NCI-H226 (cell line): ENCODE data around the gene ZBTB47.

Experiments used
- DNase-seq: peaks from one replicate; pipeline ENCODE4 v3.0.0-alpha.2; 2015

The ZBTB47 gene

GRCh38 chr3:42653560-42654330 is at the start of gene ZBTB47:
ZBTB47 (plus strand) TSS chr3:42653697; CDS start chr3:42658356, 4,659 bp downstream.
- peak; percentile 51 for DNase-seq

GRCh38 chr3:42605546-42606173 is 47.8 kb upstream of the ZBTB47 start:
- no peak for DNase-seq

DNA sequence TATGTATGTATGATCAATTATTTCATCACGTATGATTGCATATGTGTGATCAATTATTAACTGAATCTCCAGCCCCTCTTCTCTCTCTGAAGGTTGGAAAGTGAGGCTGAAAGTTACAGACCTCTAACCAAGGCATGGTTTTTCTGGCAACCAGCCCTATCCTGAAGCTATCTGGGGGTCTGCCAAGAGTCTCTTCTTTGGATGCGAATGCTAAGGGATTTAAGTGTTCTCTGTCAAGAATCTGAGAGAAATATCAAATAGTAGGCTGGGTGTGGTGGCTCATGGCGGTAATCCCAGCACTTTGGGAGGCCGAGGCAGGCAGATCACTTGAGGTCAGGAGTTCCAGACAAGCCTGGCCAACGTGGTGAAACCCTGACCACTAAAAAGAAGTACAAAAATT is 44.9 kb upstream of the ZBTB47 start:
- peak; percentile 31 for DNase-seq

DNA sequence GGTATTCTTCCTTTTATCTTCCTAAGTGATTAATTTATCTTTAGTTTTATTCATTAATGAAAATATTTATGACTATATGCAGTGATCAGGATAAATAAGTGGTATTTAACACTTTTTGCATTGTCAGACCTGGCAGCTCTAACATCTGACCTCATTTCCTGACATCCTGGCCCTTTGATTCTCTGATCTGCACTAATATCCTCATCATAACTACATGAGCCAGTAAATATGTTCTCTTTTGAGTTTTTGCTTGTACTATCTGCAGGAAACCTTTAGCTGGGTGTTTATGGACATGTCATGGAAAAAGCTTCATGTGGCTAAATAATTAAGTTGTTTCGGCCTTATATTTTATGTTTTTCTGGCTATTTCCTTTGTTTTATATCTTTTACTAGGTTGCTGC is 42.5 kb upstream of the ZBTB47 start:
- no peak for DNase-seq

GRCh38 chr3:42612217-42612616 is 41.3 kb upstream of the ZBTB47 start:
- no peak for DNase-seq

DNA sequence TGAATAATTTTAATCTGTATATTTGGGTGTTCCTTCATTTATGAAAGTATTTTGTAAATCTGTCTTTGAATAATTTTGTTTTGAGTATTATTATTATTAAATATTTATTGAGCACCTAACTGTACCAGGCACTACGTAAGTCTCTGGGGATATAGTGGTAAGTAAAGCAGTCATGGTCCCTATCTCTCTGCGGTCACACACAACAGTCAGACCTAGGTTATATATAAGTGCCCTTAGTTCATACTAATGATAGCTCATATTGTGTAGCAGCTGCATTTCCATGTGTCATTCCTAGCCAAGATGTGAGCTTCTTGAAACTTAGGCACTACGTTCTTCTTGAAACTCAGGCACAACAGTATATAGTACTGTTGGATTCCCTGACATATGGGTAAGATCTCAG is 40.6 kb upstream of the ZBTB47 start:
- no peak for DNase-seq

DNA sequence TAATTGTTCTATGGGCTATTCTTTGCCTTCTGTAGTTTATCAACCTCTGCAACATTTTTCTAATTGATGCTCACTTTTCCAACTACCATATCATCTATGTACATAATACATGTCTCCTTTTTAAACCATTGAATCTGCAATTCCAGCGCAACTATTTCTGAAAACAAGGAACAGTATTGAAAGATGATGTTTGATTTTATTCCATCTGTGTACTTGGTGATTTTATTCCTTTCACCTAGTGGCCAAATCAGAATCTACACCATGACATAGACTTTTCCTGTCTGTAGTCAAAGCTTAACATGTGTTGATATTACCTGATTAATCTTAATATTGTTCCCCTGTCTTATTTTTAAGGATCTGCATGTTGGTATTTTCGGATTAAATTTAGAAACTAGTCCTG is 40.0 kb upstream of the ZBTB47 start:
- no peak for DNase-seq

GRCh38 chr3:42631620-42632019 is 21.9 kb upstream of the ZBTB47 start:
- no peak for DNase-seq

DNA sequence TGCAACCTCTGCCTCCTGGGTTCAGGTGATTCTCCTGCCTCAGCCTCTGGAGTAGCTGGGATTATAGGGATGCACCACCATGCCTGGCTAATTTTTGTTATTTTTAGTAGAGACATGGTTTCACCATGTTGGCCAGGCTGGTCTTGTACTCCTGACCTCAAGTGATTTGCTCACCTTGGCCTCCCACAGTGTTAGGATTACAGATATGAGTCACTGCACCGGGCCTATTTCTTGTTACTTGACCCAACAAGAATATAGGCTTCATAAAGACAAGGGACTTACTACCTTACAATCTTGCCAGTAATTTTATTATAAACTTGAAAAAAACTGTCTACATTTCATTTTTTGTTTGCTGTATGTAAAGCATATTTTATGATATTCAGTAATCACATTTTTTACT is 21.4 kb upstream of the ZBTB47 start:
- DNase-seq = peak; percentile 39

DNA sequence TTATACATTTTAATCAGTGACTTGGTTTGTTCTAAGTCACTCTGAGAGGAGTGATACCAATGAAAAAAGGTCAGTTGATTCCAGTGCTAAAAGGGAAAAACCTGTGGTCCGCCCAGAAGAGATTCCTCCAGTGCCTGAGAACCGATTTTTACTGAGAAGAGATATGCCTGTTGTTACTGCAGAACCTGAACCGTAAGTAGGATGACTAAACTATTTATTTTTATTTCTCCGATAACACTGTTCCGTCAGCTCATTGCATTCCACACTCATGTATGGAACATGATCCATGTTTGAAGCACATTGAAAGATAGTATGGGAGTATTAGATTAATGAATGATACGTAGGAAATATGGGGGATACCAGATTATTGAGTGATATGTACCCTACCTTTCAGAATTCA is 20.0 kb upstream of the ZBTB47 start:
- no peak for DNase-seq

DNA sequence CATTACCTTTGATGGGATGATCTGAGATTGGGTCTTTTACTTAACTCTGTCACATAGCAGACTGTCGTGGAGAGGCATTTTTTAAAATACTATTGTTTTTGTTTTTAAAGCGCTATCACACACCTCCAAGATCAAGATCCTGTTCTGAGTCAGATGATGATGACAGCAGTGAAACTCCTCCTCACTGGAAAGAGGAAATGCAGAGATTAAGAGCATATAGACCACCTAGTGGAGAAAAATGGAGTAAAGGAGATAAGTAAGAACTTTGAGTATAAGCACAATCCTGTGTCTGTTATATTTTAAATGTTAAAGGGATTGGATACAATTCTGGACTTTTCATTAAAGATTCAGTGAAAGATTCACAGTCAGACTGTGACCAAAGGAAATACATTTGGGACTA is 18.4 kb upstream of the ZBTB47 start:
- peak; percentile 57 for DNase-seq

GRCh38 chr3:42637001-42637400 is 16.5 kb upstream of the ZBTB47 start:
- no peak for DNase-seq

DNA sequence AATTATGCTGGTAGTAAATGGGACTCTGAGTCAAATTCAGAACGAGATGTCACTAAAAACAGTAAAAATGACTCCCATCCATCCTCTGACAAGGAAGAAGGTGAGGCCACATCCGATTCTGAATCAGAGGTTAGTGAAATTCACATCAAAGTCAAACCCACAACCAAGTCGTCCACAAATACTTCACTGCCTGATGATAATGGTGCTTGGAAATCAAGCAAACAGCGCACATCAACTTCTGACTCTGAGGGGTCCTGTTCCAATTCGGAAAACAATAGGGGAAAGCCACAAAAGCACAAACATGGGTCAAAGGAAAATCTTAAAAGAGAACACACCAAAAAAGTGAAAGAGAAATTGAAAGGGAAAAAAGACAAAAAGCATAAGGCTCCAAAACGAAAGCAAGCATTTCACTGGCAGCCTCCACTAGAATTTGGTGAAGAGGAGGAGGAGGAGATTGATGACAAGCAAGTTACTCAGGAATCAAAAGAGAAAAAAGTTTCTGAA is 15.1 kb upstream of the ZBTB47 start:
- DNase-seq = no peak

DNA sequence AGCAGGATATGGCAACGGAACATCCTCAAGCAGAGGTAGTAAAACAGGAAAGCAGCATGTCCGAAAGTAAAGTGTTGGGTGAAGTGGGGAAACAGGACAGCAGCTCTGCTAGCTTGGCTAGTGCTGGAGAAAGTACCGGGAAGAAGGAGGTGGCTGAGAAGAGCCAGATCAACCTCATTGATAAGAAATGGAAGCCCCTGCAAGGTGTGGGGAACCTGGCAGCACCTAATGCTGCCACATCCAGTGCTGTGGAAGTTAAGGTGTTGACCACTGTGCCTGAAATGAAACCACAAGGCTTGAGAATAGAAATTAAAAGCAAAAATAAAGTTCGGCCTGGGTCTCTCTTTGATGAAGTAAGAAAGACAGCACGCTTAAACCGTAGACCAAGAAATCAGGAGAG is 14.3 kb upstream of the ZBTB47 start:
- no peak for DNase-seq

DNA sequence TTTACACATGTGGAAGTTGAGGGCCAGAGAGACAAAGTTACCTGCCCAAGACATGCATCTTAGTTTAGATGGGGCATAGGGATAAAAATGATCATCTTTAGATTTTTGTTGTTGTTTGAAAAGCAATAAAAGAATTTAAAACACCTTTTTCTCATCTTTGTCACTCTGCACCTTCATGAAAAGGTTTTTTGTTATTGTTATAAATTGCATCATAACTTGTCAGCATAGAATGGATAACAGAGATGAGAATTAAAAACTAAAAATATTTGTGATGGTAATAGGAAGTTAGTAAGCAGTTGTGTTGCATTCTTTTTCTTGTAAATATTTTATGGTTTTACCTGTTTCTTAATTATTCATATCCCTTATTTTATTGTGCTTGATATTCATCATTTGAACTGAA is 13.4 kb upstream of the ZBTB47 start:
- no peak for DNase-seq

DNA sequence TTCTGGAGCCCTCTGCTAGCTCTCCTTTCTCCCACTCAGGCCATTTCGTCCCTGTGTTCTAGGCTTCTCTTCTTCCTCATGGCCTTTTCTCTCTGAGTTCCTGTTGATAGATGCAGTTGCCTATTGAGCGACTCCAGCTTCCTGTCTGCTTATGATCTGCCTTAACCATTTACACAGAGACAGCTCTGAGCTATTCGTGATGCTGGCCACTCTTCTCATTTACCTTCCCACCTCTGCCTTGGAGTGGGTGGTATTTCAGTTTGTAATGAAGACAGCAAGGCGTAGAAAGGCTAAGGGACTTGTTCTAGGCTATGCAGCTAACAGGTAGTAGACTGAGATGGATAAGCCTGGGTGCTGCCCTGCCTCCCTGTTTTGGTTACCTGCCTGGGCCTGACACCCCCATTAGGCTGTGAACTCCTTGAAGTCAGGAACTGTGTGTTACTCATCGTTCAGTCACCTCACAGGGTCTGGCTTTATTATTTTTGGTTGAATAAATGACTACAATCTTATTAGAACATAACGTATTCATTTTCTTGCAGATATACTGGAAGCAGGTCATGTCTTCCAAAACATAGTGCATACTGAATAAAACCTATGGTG is 12.6 kb upstream of the ZBTB47 start:
- no peak for DNase-seq

- DNase-seq = no peak
Measured at GRCh38 chr3:42647821-42648459, 5.6 kb upstream of the ZBTB47 start.

GRCh38 chr3:42649006-42649405 is 4.5 kb upstream of the ZBTB47 start:
- DNase-seq = no peak

- no peak for DNase-seq
Measured at GRCh38 chr3:42649783-42650182, 3.7 kb upstream of the ZBTB47 start.

GRCh38 chr3:42651248-42652091 is 2.0 kb upstream of the ZBTB47 start:
- DNase-seq = peak; percentile 90

DNA sequence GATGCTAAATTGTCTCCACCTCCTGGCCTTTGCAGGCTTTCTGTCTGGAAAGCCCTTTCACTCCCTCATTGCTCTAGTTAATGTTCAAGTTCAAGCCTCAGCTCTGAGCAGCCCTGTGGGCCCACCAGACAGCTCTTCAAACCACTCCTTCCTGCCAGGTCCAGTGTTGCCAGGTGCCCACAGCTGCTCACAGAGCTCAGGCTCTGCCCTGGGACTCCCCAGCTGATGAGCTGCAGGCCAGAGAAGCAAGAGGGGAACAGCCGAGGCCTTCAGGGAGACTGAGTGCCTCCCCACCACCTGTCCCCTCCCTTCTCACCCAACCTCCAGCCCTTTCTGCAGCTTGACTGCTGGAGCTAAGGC is 1.3 kb upstream of the ZBTB47 start:
- no peak for DNase-seq

DNA sequence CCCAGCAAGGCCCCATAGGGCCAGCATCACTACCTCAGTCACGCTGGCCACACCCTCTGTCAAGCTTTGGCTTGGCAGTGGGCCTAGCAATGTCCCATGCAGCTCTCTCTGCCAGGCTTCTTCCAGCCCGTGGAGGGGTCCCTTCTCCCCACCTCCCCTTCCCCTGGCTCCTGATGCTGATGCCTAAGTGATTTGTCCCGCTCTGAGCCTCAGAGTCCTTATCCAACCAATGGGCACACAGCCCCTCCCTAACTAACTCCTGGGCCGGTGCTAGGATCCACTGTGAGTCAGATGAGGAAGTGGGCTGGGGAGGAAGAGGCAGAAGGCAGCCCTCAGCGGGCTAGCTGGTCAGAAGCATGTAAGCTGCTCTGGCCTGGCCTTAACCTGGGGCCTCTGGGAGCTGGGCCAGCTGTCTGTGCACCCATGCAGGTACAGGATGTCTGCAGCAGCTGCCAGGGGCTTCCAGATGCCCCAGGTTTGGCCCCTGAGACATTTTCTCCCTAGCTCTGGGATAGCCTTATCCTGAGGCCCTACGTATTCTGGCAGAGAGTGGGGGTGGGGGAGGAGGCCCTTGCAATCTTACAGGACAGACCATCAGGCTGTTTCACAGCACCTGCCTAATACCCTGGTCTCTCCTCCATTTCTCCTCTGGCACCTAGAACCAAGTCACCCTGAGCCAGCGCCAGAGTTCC is 740 bp upstream of the ZBTB47 start:
- DNase-seq = peak; percentile 97
